HG02943 (cell line): ENCODE results near the gene UPK3A.

Experiments
- ATAC-seq: cut with Tn5 transposase; IDR thresholded peaks from one replicate; pipeline ENCODE4 v1.9.1; 2021; ENCODE audit warnings: mild to moderate bottlenecking, low read depth, moderate library complexity; ENCODE audit not compliant: unreplicated experiment

UPK3A gene

GRCh38 chr22:45308391-45308956 lies 23.7 kb downstream of the UPK3A start:
- no peak for ATAC-seq

- no peak for ATAC-seq
Measured at GRCh38 chr22:45308957-45309421, 24.2 kb downstream of the UPK3A start.

- ATAC-seq, result peak; percentile 73
Measured at GRCh38 chr22:45309422-45310227, 24.9 kb downstream of the UPK3A start, which contains the start of gene FAM118A. TSS of gene FAM118A (plus strand) at chr22:45309934. CDS start at chr22:45322380, 12,446 bp downstream.

GRCh38 chr22:45310331-45310976 lies 25.7 kb downstream of the UPK3A start:
- no peak for ATAC-seq

GRCh38 chr22:45310977-45311531 lies 26.3 kb downstream of the UPK3A start:
- no peak for ATAC-seq

- ATAC-seq, result no peak
Measured at GRCh38 chr22:45312415-45312814, 27.7 kb downstream of the UPK3A start.

- no peak for ATAC-seq
Measured at GRCh38 chr22:45312856-45313255, 28.1 kb downstream of the UPK3A start.

GRCh38 chr22:45314054-45314721 lies 29.4 kb downstream of the UPK3A start:
- ATAC-seq, result no peak

- no peak for ATAC-seq
Measured at GRCh38 chr22:45314786-45315185, 30.0 kb downstream of the UPK3A start.

GRCh38 chr22:45316796-45317526 lies 32.2 kb downstream of the UPK3A start:
- ATAC-seq, result no peak

GRCh38 chr22:45317551-45318167 lies 32.9 kb downstream of the UPK3A start:
- no peak for ATAC-seq

- ATAC-seq, result no peak
Measured at GRCh38 chr22:45318168-45318557, 33.4 kb downstream of the UPK3A start.

- no peak for ATAC-seq
Measured at GRCh38 chr22:45318558-45319323, 34.0 kb downstream of the UPK3A start.

- ATAC-seq, result no peak
Measured at GRCh38 chr22:45319324-45319685, 34.6 kb downstream of the UPK3A start.

- ATAC-seq, result no peak
Measured at GRCh38 chr22:45320357-45320976, 35.7 kb downstream of the UPK3A start.

- ATAC-seq, result no peak
Measured at GRCh38 chr22:45321827-45322226, 37.1 kb downstream of the UPK3A start.

- ATAC-seq, result no peak
Measured at GRCh38 chr22:45322873-45323525, 38.2 kb downstream of the UPK3A start.

- no peak for ATAC-seq
Measured at GRCh38 chr22:45323695-45324094, 38.9 kb downstream of the UPK3A start.
